GM21423 (cell line): Measurements from ENCODE around the gene PLCL1.
"Not testable (repeated sequence)": the region's sequence is repeated elsewhere in the genome, so short reads cannot be mapped to it uniquely, and the experiment has no call there.

ENCODE experiments used
- ATAC-seq: cut with Tn5 transposase; IDR thresholded peaks from one replicate; pipeline ENCODE4 v1.9.1; 2021; ENCODE audit warnings: mild to moderate bottlenecking, moderate library complexity; ENCODE audit not compliant: unreplicated experiment

Gene PLCL1

DNA sequence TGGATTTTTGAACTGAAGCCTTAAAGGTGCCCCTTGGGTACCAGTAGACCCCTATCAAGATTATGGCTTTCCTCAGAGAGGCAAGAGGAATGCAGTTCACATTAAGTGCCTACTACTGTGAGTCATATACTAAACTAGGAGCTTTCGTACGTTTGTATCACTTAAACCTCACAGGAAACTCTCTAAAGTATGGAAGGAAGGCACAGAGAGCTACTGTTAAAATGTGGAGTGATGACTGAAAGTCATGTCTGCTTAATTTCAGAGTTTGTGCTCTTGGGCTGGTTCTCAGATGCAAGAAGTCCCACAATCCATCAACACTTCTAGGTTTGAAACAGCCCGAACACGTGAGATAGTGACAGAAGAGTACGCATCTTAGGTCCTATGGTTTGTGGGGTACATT lies 4.7 kb downstream of the PLCL1 start:
- ATAC-seq, result no peak

DNA sequence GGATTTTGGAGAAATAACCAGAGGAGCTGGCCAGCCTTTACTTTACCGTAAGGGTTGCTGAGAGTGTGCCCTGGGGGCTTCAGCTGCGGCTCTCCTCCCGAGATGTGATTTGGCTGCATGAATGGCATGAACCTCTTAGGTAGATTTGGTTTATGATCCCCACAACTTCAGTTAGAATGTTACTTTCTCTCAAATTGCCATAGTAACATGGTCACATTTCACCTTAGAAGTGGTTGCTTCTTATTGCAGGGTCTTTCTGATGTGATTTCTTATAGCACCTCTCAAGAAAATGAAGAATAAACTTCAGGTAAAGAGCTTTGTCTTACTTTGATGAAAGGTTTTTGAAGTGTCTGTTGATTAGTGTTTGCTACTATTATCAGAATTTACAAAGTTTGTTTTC lies 5.6 kb downstream of the PLCL1 start:
- ATAC-seq, result no peak

DNA sequence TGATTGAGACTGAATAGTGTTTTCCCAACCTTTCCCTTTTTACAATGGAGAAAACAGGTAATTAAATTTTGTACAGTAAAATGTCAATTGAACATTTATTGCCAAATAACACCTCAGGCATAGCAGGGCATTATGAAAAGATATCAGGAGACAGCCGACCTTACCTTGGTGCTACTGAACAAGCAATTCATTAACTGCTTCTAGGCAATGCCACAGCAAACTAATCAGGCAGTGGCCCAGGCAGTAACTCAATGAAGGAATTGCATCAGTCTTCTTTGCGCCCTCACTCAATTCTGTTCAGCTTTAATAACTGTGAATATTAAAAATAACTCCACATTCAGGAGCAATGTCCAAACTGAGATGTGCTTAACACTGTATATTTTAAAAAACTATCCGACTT lies 6.1 kb downstream of the PLCL1 start:
- no peak for ATAC-seq

GRCh38 chr2:197813093-197813787 lies 8.8 kb downstream of the PLCL1 start:
- ATAC-seq, result no peak

GRCh38 chr2:197814526-197814925 lies 10.1 kb downstream of the PLCL1 start:
- ATAC-seq, result no peak

DNA sequence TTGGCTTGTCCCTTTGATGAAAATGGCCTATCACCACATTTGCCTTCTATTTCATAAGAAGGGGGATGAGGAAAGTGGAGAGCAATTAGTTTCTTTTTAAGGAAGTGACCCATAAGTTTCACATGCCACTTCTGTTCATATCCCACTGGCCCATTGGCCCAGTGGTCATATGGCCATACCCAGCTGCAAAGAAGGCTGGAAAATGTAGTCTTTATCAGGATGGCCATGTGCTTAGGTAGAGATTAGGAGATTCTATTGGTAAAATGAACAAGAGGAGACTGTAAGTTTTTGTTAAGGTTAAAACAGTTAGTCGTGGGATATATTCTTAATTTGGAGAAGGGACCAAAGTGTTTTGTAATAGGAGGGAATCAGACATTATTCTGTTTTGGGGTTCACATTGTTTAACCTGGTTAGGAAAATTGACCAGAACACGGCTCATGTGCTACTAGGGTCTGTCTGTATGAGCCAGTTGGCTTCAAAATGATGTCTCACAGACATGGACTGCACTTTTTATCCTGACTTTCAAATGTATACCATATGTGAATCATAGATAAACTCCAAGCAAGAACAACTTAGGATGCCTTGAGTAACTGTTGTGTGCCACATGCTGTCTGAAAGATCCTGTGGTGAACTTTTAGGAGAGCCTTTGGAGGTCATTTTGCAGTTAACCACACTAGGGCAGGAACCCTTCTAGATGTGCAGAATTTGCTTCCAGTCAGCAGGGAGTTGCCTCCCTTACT lies 17.3 kb downstream of the PLCL1 start:
- ATAC-seq, result no peak

GRCh38 chr2:197822333-197822732 lies 17.9 kb downstream of the PLCL1 start:
- ATAC-seq, result no peak

GRCh38 chr2:197827618-197828017 lies 23.2 kb downstream of the PLCL1 start:
- no peak for ATAC-seq

GRCh38 chr2:197828464-197829135 lies 24.2 kb downstream of the PLCL1 start:
- no peak for ATAC-seq

DNA sequence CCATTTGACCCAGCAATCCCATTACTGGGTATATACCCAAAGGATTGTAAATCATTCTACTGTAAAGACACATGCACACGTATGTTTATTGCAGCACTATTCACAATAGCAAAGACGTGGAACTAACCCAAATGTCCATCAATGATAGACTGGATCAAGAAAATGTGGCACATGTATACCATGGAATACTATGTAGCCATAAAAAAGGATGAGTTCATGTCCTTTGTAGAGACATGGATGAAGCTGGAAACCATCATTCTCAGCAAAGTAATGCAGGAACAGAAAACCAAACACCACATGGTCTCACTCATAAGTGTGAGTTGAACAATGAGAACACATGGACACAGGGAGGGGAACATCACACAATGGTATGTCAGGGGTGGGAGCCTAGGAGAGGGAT lies 30.4 kb downstream of the PLCL1 start:
- ATAC-seq, result not testable (repeated sequence)

- ATAC-seq, result no peak
Measured at GRCh38 chr2:197835293-197835692, 30.9 kb downstream of the PLCL1 start.

GRCh38 chr2:197838036-197838435 lies 33.6 kb downstream of the PLCL1 start:
- ATAC-seq, result peak; percentile 99

DNA sequence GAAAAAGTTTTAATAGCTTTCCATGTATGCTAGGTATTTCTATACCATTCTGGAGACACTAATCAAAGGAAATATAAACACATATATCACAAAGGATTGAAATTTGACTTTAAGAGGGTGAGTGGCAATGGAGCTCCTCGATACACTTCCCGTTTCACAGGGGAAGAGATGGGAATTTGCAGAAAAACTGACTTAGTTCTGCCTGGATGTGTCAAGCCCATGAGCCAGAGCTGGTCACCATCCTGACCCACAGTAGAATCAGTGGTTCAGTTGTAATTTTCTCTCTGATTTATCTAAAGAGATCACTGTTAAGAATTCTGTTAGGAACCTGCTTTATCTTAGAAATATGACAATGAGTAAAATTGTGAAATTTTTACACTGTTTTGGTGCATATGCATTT lies 34.2 kb downstream of the PLCL1 start:
- no peak for ATAC-seq

DNA sequence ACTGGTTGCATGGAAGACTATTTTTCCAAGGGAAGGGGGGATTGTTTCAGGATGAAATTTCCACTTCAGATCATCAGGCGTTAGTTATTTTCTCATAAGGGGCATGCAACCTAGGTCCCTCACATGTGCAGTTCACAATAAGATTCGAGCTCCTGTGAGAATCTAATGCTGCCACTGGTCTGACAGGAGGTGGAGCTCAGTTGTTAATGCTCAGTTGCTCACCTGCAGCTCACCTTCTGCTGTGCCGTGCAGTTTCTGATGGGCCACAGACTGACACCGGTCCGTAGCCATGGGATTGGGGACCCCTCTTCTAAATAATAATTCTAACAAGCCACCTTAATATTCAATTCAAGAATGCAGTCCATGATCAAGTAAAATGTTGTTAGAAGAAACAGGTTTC lies 34.9 kb downstream of the PLCL1 start:
- no peak for ATAC-seq

- ATAC-seq, result no peak
Measured at GRCh38 chr2:197839856-197840255, 35.5 kb downstream of the PLCL1 start.

- ATAC-seq, result no peak
Measured at GRCh38 chr2:197846128-197846527, 41.7 kb downstream of the PLCL1 start.

DNA sequence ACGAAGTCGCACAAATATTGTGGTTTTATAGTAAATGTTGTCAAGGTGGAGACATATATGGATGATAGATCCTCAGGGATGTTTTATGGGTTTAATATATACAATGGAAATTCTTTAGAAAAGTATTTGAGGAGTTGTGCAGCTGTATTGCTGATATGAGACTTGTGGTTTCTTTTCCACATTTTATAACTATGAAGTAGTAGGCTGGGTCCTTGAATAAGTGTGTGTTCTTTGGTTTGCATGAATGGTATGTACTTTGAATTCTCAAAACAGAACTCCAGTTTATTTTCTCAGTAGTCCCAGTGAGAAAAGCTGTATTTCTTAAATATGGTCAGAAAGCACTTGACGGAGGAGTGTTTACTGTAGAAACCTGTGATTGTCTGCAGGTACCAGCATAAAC lies 42.4 kb downstream of the PLCL1 start:
- ATAC-seq, result no peak

DNA sequence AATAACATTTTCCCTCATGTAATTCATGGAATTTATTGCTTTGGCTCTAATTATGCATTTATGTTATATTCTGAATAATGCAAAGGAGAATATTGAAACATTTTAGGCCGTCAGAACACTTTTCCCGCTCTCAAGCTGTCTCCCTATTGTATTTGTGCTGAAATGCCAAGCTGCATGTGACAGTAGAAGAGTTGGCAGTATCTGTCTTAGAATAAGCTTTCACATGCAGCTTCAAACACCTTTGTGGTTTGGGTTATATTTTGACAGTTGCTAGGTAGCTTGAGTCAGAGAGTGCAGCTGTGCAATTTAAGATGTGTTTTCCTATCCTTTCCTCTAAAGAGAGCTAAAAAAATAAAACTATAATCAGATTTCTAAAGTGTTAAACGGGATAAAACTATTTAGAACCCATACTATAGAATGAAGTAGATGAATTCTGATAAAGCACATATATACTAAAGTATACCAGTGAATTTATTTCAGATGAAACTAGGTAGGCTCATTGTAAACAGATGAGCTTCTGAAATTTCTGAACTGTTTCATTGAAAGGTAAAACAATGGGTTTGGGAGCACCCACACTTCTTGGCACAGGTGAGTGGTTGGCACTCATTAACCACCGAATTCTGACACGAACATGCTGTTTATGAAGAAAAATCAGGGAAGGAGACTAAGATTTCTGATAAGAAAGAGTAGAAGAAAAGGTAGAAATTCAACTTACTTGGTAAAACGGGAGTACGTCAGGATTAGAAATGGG lies 43.4 kb downstream of the PLCL1 start:
- ATAC-seq, result no peak

- ATAC-seq, result no peak
Measured at GRCh38 chr2:197848602-197849001, 44.2 kb downstream of the PLCL1 start.

- ATAC-seq, result no peak
Measured at GRCh38 chr2:197850882-197851450, 46.6 kb downstream of the PLCL1 start.

DNA sequence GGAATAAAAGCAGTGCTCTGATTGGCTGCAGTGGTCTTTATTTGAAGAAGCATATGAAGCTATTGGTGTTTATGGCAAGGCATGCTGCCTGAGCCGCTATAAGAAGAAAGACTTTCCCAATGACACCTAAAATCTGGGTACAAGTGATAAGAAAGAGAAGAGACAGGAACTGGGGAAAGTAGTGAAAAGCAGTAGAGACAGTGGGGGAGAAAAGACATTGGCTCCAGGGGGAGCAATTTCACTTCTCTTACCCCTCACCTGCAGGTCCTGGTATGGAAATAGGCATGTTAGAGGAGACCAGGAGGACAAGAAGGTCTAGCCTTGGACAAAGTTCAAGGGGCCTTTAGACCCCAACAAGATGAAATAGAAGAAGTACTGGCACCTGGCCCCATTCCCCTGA lies 47.1 kb downstream of the PLCL1 start:
- no peak for ATAC-seq
